Thyroid gland (tissue), 4 donors: Measurements from ENCODE around the gene TAGAP. TPM values are rescaled to one million over a fixed set of nuclear protein-coding genes. Genes with fewer than 3 reads are reported as not detected.

Experiments
- DNase-seq, 2 donors: peaks; one replicate each; pipeline ENCODE4 v3.0.0-alpha.2; 2019
- H3K27ac ChIP-seq, 3 donors: fragments of 200-600 bp; sonication (generic); 1 replicate in 2 of 3; 2 replicates in 1 of 3; pipeline ENCODE4 v1.5.1; 2016 to 2019; ENCODE audit warnings: mild to moderate bottlenecking in 1 of 3, moderate library complexity in 1 of 3
- H3K27me3 ChIP-seq: fragments of 200-600 bp; sonication (generic); one replicate; pipeline ENCODE4 v1.5.1; 2019
- H3K36me3 ChIP-seq, 2 donors: fragments of 200-600 bp; sonication (generic); one replicate each; pipeline ENCODE4 v1.5.1; 2016 to 2019
- H3K4me1 ChIP-seq, 2 donors: fragments of 200-600 bp; sonication (generic); one replicate each; pipeline ENCODE4 v1.5.1; 2017 to 2019
- H3K4me3 ChIP-seq, 3 donors: fragments of 200-600 bp; sonication (generic); replicated peaks in 1 of 3; 1 replicate in 2 of 3; 2 replicates in 1 of 3; pipeline ENCODE4 v1.5.1; 2016; ENCODE audit warnings: mild to moderate bottlenecking in 1 of 3
- H3K9me3 ChIP-seq: fragments of 200-600 bp; sonication (generic); one replicate; pipeline ENCODE4 v1.5.1; 2017
- POLR2A ChIP-seq, 2 donors: fragments of 450-650 bp; IDR thresholded peaks; one replicate each; pipeline ENCODE4 v1.6.1; 2017; ENCODE audit warnings: antibody characterized with exemption in 2 of 2, mild to moderate bottlenecking in 2 of 2, moderate library complexity in 1 of 2
- WGBS, 2 donors: methylation state at CpG; one replicate each; pipeline ENCODE4 v1.1.5; 2017; 5-methylcytosine and 5-hydroxymethylcytosine counted together
- intact Hi-C: fragments of 100-400 bp; cut with DNase I; formaldehyde crosslinking; loops from one replicate; pipeline ENCODE4 v1.15.1; 2023
- total RNA-seq, 4 donors: library from RNA; depleted of rRNA; stranded (reverse); fragments of >200 nt; gene quantifications; one replicate each; pipeline ENCODE4 v1.2.3, GENCODE V29; 2016
- TF ChIP-seq, protein P1 (sequence below), 6 experiments: fragments of 200-600 bp in 3 of 6; fragments of 450-650 bp in 3 of 6; sonication (generic) in 3 of 6; IDR thresholded peaks; one replicate each; pipeline ENCODE4 v1.5.1; 2016 to 2019; ENCODE audit warnings: antibody characterized with exemption in 6 of 6, mild to moderate bottlenecking in 2 of 6, inconsistent platforms in 1 of 6, moderate library complexity in 1 of 6

TAGAP gene
- total RNA-seq, 4 donors from 2014 or later = 1.1 to 3.7 (median 1.7) TPM

DNA sequence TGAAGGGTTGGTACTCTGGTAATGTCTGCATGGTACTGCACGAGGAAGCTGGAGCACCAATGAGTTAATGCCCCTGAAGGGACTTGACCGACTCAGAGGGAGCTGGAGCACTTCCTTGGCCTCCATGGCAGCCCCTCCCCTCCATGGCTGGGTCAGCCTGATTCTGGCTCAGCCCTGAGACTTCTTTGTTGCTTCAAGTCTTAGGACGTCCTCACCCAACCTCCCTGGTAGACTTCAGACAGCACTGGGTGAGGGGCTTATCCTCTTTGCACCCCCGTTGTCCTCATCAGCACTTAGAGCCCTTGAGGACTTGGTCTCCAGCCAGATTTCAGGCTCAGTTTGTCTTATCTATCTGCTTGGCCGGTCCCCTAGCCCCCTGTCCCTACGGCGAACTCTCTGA lies 16.4 kb upstream of the TAGAP start:
- Histone ChIP-seq H3K36me3 (no peaks in the 10 kb centered on the region), H3K4me3 (no peak overlapping the region), H3K27me3 (no peaks in the 10 kb centered on the region), H3K27ac (no peak overlapping the region), H3K4me1 (no peaks in the 10 kb centered on the region), H3K9me3 (no peaks in the 10 kb centered on the region)
- no peak for DNase-seq
- WGBS, 2 donors = 46% methylated on average over 7 of the region's 7 CpGs
- TF ChIP-seq, protein P1, sequence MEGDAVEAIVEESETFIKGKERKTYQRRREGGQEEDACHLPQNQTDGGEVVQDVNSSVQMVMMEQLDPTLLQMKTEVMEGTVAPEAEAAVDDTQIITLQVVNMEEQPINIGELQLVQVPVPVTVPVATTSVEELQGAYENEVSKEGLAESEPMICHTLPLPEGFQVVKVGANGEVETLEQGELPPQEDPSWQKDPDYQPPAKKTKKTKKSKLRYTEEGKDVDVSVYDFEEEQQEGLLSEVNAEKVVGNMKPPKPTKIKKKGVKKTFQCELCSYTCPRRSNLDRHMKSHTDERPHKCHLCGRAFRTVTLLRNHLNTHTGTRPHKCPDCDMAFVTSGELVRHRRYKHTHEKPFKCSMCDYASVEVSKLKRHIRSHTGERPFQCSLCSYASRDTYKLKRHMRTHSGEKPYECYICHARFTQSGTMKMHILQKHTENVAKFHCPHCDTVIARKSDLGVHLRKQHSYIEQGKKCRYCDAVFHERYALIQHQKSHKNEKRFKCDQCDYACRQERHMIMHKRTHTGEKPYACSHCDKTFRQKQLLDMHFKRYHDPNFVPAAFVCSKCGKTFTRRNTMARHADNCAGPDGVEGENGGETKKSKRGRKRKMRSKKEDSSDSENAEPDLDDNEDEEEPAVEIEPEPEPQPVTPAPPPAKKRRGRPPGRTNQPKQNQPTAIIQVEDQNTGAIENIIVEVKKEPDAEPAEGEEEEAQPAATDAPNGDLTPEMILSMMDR (IDR thresholded peaks at IDR 0.05) = no peak
- no peak for TF ChIP-seq POLR2A (IDR thresholded peaks at IDR 0.05)
- intact Hi-C loops = no loop called here

DNA sequence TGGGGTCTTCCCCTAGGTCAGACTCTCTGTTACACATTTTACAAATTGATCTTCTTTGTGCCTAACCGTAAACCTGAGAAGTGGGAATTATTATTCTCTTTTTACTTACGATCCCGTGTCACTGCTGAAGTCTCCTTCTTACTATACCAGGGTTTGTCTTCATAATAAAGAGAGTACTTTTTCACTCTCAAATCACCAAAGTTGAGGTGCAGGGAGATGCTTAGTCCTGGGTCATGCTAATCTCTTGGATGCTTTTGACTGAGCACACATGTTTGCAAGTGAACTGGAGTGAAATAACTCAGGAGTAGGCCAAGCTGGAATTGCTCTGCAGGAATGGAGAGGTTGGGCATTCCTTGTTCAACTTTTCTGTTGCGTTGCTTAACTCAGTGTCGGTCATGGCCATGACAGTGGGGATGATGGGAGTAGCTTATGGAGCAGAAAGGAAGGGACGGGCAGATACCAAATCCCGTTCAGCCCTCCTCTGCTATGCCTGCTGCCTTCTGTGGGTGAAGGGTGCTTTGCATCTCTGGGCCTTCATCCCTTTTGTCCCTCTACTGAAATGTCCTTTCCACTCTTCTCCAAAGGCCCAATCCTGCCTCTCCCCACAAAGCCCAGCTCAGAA lies 15.2 kb upstream of the TAGAP start:
- H3K36me3 ChIP-seq = no peaks in the 10 kb centered on the region
- intact Hi-C loops = no loop called here
- no peak overlapping the region for H3K4me3 ChIP-seq
- no peak overlapping the region for H3K27ac ChIP-seq
- no peaks in the 10 kb centered on the region for H3K4me1 ChIP-seq
- no peak for DNase-seq
- H3K9me3 ChIP-seq = no peaks in the 10 kb centered on the region
- H3K27me3 ChIP-seq = no peaks in the 10 kb centered on the region
- no peak for TF ChIP-seq POLR2A (IDR thresholded peaks at IDR 0.05)
- TF ChIP-seq, protein P1 (IDR thresholded peaks at IDR 0.05) = no peak
- WGBS, 2 donors = 96 to 97% methylated on average over 7 of the region's 7 CpGs

DNA sequence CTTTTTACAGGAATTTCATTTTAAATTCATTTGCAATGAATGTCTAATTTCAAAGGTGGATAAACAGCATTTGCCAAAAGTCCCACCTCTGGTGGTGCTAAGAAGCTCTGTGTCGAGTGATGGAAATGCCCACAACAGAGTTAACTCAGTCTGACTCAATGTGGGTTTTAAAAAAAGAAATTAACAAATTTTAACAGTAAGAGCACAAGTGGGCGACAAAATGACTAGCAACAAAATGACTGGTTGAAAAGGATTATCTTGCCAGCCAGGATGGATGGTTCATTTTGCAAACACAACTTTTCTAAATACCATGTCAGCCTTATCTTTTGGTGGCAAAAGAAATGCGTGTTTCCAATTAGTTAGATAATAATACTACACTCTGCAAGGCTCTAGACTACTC lies 14.3 kb upstream of the TAGAP start:
- Histone ChIP-seq H3K4me3 (no peak overlapping the region), H3K9me3 (no peaks in the 10 kb centered on the region), H3K4me1 (no peaks in the 10 kb centered on the region), H3K27me3 (no peaks in the 10 kb centered on the region), H3K27ac (no peak overlapping the region), H3K36me3 (no peaks in the 10 kb centered on the region)
- intact Hi-C loops = no loop called here
- DNase-seq = no peak
- WGBS, 2 donors = 83 to 97% methylated on average over 3 of the region's 3 CpGs
- TF ChIP-seq, protein P1 (IDR thresholded peaks at IDR 0.05) = no peak
- no peak for TF ChIP-seq POLR2A (IDR thresholded peaks at IDR 0.05)

DNA sequence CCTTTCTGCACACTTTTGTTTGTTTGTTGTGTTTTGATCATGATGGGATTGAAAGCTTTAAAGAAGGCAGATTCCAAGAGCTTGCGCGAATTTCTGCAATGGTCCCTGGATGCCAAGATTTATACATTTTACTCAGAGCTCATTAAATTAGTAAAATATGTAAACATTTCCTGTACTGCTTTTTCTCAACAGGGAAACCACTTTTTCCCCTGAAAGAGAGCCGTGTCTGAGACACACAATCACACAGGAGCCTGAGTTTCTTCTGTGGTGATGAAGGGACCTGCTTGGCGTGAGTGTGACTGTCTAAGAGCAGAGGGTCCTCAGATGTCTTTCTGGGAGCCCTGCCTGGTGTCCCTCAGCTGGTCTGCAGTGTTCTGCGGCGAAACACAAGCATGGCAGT lies 12.1 kb upstream of the TAGAP start:
- 73 to 82% methylated on average over 6 of the region's 6 CpGs for WGBS, 2 donors
- no peak overlapping the region for H3K4me3 ChIP-seq
- intact Hi-C loops = no loop called here
- no peaks in the 10 kb centered on the region for H3K36me3 ChIP-seq
- no peaks in the 10 kb centered on the region for H3K9me3 ChIP-seq
- TF ChIP-seq, protein P1 (IDR thresholded peaks at IDR 0.05) = no peak
- no peak for TF ChIP-seq POLR2A (IDR thresholded peaks at IDR 0.05)
- no peak for DNase-seq
- no peak overlapping the region for H3K27ac ChIP-seq
- H3K27me3 ChIP-seq = no peaks in the 10 kb centered on the region
- no peaks in the 10 kb centered on the region for H3K4me1 ChIP-seq

DNA sequence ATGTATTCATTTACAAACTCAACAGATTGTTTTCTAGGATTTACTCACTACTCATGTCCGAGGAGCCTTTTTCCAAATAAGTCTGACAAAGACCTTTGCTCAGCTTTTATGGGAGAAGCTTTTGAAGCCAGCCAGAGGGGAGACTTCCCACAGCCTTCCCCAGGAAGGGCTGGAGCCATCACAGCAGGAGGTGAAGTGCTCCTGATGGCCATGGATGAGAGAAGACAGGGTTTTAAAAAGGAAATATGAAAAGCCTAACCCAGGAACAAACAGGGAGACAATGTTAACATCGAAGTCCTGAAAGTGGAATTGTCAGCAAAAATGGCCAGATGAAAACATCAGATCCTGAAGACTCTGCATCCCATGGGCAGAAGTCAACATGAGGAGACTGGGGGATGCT lies 11.6 kb upstream of the TAGAP start:
- H3K27ac ChIP-seq = no peak overlapping the region
- no peaks in the 10 kb centered on the region for H3K9me3 ChIP-seq
- 42 to 62% methylated on average over 2 of the region's 2 CpGs for WGBS, 2 donors
- no peaks in the 10 kb centered on the region for H3K36me3 ChIP-seq
- TF ChIP-seq, protein P1 (IDR thresholded peaks at IDR 0.05) = no peak
- no peak for TF ChIP-seq POLR2A (IDR thresholded peaks at IDR 0.05)
- intact Hi-C loops = no loop called here
- H3K4me3 ChIP-seq = no peak overlapping the region
- DNase-seq = no peak
- no peaks in the 10 kb centered on the region for H3K27me3 ChIP-seq
- H3K4me1 ChIP-seq = no peaks in the 10 kb centered on the region
